ENCODE results near the gene HIVEP3. TPM values are rescaled to one million over a fixed set of nuclear protein-coding genes. Genes with fewer than 3 reads are reported as not detected.

The HIVEP3 gene
- total RNA-seq, 1 experiment from 2014 or later, result 2.8 TPM

Other genes starting within 250 kb of the HIVEP3 start
- gene GUCA2B, start 234.5 kb upstream of the HIVEP3 start, total RNA-seq (2014; rRNA removed; shearing (Covaris generic)), result not detected in 2 replicates
- not detected in 2 replicates for gene GUCA2A, start 245.8 kb upstream of the HIVEP3 start, total RNA-seq (2014; rRNA removed; shearing (Covaris generic))

Data from SJCRH30 (cell line).